Fibroblast of lung (primary cell): Measurements from ENCODE around the gene PTPN14. TPM values are rescaled to one million over a fixed set of nuclear protein-coding genes. Genes with fewer than 3 reads are reported as not detected.

Source experiments
- DNase-seq, 2 donors: peaks; one replicate each; pipeline versions ENCODE4 v3.0.0 to v3.0.0-alpha.2; 2010; ENCODE audit warnings: low read depth in 2 of 2
- H2AFZ ChIP-seq: 2 replicates; pipeline ENCODE4 v1.5.1; 2012; ENCODE audit warnings: low read length, control low read depth, inconsistent platforms
- H3K27ac ChIP-seq: 2 replicates; pipeline ENCODE4 v1.5.1; 2011; ENCODE audit warnings: low read length, control low read depth; ENCODE audit not compliant: insufficient read depth
- H3K27me3 ChIP-seq: 2 replicates; pipeline ENCODE4 v1.5.1; 2011; ENCODE audit warnings: mild to moderate bottlenecking, low read length; ENCODE audit not compliant: control insufficient read depth, insufficient read depth
- H3K36me3 ChIP-seq: 2 replicates; pipeline ENCODE4 v1.5.1; 2011; ENCODE audit warnings: low read length; ENCODE audit not compliant: control insufficient read depth, insufficient read depth
- H3K4me1 ChIP-seq: 2 replicates; pipeline ENCODE4 v1.5.1; 2011; ENCODE audit warnings: low read length; ENCODE audit not compliant: control insufficient read depth, insufficient read depth; ENCODE audit errors: extremely low read depth
- H3K4me2 ChIP-seq: 2 replicates; pipeline ENCODE4 v1.5.1; 2011; ENCODE audit warnings: low read length, control low read depth; ENCODE audit not compliant: insufficient read depth; ENCODE audit errors: extremely low read depth
- H3K4me3 ChIP-seq, 4 experiments: fragments of 200-600 bp in 1 of 4; sonication (generic) in 1 of 4; replicated peaks in 1 of 4; 2 replicates each; pipeline ENCODE4 v1.5.1; 2011 to 2016; ENCODE audit warnings: low read length in 4 of 4, low read depth in 3 of 4, mild to moderate bottlenecking in 3 of 4, control low read depth in 2 of 4, inconsistent platforms in 1 of 4, mixed read lengths in 1 of 4; ENCODE audit not compliant: insufficient read depth in 1 of 4; ENCODE audit errors: control extremely low read depth in 1 of 4
- H3K79me2 ChIP-seq: 2 replicates; pipeline ENCODE4 v1.5.1; 2012; ENCODE audit warnings: mild to moderate bottlenecking, low read length, inconsistent platforms; ENCODE audit not compliant: control insufficient read depth, insufficient read depth
- H3K9ac ChIP-seq: 2 replicates; pipeline ENCODE4 v1.5.1; 2011; ENCODE audit warnings: mild to moderate bottlenecking, low read length, control low read depth; ENCODE audit not compliant: insufficient read depth
- H3K9me3 ChIP-seq: 2 replicates; pipeline ENCODE4 v1.5.1; 2012; ENCODE audit warnings: low read depth, low read length; ENCODE audit not compliant: control insufficient read depth, insufficient read depth
- H4K20me1 ChIP-seq: 2 replicates; pipeline ENCODE4 v1.5.1; 2011; ENCODE audit warnings: low read length; ENCODE audit not compliant: control insufficient read depth, insufficient read depth; ENCODE audit errors: extremely low read depth
- CTCF ChIP-seq, 2 donors: IDR thresholded peaks in 1 of 2; conservative IDR thresholded peaks in 1 of 2; 1 replicate in 1 of 2; 2 replicates in 1 of 2; pipeline ENCODE4 v1.5.1; 2011 to 2012; ENCODE audit warnings: low read length in 2 of 2, control low read depth in 1 of 2, inconsistent platforms in 1 of 2, low read depth in 1 of 2, mild to moderate bottlenecking in 1 of 2
- EZH2 ChIP-seq: IDR thresholded peaks from 2 replicates; pipeline ENCODE4 v1.5.1; 2012; ENCODE audit warnings: low read length, control low read depth, mild to moderate bottlenecking; ENCODE audit errors: missing control alignments
- polyA plus RNA-seq, 2 donors: library from polyadenylated mRNA; depleted of rRNA in 1 of 2; stranded (reverse) in 1 of 2; unstranded in 1 of 2; fragments of >200 nt; gene quantifications; 2 replicates each; pipeline ENCODE4 v1.2.1, GENCODE V29; 2011 to 2012; ENCODE audit warnings: missing spikeins in 1 of 2
- total RNA-seq: library from RNA; depleted of rRNA; stranded (reverse); fragments of >200 nt; gene quantifications from 2 replicates; pipeline ENCODE4 v1.2.1, GENCODE V29; 2014

PTPN14 gene
- total and polyA plus RNA-seq, 2 donors (not counting 1 experiment from before 2014, with no cell fraction given): 38.7 to 56.1 TPM

- Histone ChIP-seq H3K4me2 (no peak overlapping the region), H4K20me1 (no peaks in the 10 kb centered on the region), H3K79me2 (peaks cover 20% of the 10 kb centered on the region), H3K27me3 (no peaks in the 10 kb centered on the region), H3K36me3 (no peaks in the 10 kb centered on the region), H3K4me1 (peaks cover 18% of the 10 kb centered on the region), H2AFZ (no peak overlapping the region), H3K9me3 (no peaks in the 10 kb centered on the region), H3K4me3 (no peak overlapping the region), H3K27ac (peak overlapping the region; percentile 72), H3K9ac (no peak overlapping the region)
- no peak for TF ChIP-seq CTCF (conservative IDR thresholded peaks at IDR 0.05 in 1 of 2, IDR thresholded peaks at IDR 0.05 in 1 of 2; ENCODE audit: low read depth in 1 of 2, low read length in 2 of 2)
- DNase-seq: peak; percentile 26 to 78
Observed at GRCh38 chr1:214429951-214430770, 121.2 kb downstream of the PTPN14 start.

- TF ChIP-seq CTCF (conservative IDR thresholded peaks at IDR 0.05 in 1 of 2, IDR thresholded peaks at IDR 0.05 in 1 of 2; ENCODE audit: low read depth in 1 of 2, low read length in 2 of 2) (no peak), EZH2 (no peak)
- H3K27ac ChIP-seq: peak overlapping the region; percentile 72
- no peaks in the 10 kb centered on the region for H3K27me3 ChIP-seq
- no peak overlapping the region for H3K4me3 ChIP-seq
- H3K4me2 ChIP-seq: peak overlapping the region; percentile 44
- H3K36me3 ChIP-seq: no peaks in the 10 kb centered on the region
- H3K4me1 ChIP-seq: peaks cover 24% of the 10 kb centered on the region
- no peaks in the 10 kb centered on the region for H4K20me1 ChIP-seq
- H3K9me3 ChIP-seq: no peaks in the 10 kb centered on the region
- H3K79me2 ChIP-seq: peaks cover 25% of the 10 kb centered on the region
- peak; percentile 90 to 99 for DNase-seq
- H2AFZ ChIP-seq: no peak overlapping the region
- no peak overlapping the region for H3K9ac ChIP-seq
Observed at GRCh38 chr1:214427871-214428277, 123.5 kb downstream of the PTPN14 start.

- Histone ChIP-seq H3K4me1 (peaks cover 34% of the 10 kb centered on the region), H2AFZ (no peak overlapping the region), H3K27ac (no peak overlapping the region), H3K9ac (no peak overlapping the region), H3K36me3 (no peaks in the 10 kb centered on the region), H3K27me3 (no peaks in the 10 kb centered on the region), H3K79me2 (peaks cover 31% of the 10 kb centered on the region), H3K9me3 (no peaks in the 10 kb centered on the region), H4K20me1 (no peaks in the 10 kb centered on the region), H3K4me2 (no peak overlapping the region), H3K4me3 (no peak overlapping the region)
- DNase-seq: no peak
- TF ChIP-seq CTCF (conservative IDR thresholded peaks at IDR 0.05 in 1 of 2, IDR thresholded peaks at IDR 0.05 in 1 of 2; ENCODE audit: low read depth in 1 of 2, low read length in 2 of 2): no peak
- TF ChIP-seq EZH2: no peak
Observed at GRCh38 chr1:214426426-214426812, 125.0 kb downstream of the PTPN14 start.
